ENCODE results near the gene NR6A1.
"Not testable (repeated sequence)": the region's sequence is repeated elsewhere in the genome, so short reads cannot be mapped to it uniquely, and the experiment has no call there.

Gene NR6A1

DNA sequence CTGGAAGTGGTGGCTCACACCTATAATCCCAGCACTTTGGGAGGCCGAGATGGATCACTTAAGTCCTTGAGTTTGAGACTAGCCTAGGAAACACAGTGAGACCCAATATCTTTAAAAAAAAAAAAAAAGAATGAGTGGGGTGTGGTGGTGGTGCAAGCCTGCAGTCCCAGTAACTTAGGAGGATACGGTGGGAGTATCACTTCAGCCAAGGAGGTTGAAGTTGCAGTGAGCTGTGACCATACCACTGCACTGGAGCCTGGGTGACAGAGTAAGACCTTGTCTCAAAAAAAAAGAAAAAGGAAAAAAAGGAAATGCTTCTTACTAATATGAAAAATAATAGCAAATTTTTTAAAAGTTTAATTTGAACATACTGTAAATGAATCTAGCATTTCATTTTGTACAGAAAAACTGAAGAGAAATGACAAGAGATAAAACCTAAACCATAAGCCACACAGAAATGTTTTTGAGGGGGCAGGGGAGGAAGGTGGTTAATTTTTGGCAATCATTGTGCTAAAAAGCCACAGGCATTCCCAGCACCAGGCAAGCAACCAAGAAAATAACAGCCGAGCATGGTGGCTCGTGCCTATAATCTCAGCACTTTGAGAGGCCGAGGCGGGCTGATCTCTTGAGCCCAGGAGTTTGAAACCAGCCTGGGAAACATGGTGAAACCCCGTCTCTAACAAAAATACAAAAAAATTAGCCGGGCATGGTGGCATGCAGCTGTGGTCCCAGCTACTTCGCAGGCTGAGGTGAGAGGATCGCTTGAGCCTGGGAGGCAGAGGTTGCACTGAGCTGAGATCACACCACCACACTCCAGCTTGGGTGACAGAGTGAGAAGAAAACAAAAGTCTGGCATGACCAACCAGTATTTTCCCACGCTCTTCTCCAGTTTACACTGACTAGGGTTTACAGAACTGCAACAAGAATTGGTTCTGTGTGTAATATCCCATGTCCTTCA lies 149.5 kb downstream of the NR6A1 start:
- TF ChIP-seq, protein P1, sequence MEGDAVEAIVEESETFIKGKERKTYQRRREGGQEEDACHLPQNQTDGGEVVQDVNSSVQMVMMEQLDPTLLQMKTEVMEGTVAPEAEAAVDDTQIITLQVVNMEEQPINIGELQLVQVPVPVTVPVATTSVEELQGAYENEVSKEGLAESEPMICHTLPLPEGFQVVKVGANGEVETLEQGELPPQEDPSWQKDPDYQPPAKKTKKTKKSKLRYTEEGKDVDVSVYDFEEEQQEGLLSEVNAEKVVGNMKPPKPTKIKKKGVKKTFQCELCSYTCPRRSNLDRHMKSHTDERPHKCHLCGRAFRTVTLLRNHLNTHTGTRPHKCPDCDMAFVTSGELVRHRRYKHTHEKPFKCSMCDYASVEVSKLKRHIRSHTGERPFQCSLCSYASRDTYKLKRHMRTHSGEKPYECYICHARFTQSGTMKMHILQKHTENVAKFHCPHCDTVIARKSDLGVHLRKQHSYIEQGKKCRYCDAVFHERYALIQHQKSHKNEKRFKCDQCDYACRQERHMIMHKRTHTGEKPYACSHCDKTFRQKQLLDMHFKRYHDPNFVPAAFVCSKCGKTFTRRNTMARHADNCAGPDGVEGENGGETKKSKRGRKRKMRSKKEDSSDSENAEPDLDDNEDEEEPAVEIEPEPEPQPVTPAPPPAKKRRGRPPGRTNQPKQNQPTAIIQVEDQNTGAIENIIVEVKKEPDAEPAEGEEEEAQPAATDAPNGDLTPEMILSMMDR (conservative IDR thresholded peaks at IDR 0.05; ENCODE audit: low read length), result no peak
- no peak overlapping the region for H3K4me3 ChIP-seq (ENCODE audit: low read length)
- DNase-seq (ENCODE audit: low read depth), result peak; percentile 88

DNA sequence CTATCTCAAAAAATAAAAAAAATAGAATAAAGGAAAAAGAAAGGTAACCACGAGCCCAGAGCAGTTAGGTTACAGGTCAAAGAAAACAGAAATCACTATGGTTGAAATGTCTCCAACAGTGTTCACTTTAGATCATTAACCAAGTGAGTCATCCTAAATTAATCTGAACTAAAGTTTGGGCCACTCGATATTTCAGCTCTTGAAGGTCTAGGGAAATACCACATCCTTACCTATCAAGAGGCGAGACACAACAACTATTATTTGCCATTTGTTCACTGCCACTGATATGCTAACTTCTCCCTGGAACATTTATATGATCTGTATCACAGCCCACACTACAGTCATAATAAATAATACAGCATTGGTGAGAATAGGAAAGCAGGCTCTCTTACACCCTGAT lies 152.6 kb downstream of the NR6A1 start:
- H3K4me3 ChIP-seq (ENCODE audit: low read length), result no peak overlapping the region
- DNase-seq (ENCODE audit: low read depth), result peak; percentile 12
- TF ChIP-seq, protein P1 (conservative IDR thresholded peaks at IDR 0.05; ENCODE audit: low read length), result no peak

DNA sequence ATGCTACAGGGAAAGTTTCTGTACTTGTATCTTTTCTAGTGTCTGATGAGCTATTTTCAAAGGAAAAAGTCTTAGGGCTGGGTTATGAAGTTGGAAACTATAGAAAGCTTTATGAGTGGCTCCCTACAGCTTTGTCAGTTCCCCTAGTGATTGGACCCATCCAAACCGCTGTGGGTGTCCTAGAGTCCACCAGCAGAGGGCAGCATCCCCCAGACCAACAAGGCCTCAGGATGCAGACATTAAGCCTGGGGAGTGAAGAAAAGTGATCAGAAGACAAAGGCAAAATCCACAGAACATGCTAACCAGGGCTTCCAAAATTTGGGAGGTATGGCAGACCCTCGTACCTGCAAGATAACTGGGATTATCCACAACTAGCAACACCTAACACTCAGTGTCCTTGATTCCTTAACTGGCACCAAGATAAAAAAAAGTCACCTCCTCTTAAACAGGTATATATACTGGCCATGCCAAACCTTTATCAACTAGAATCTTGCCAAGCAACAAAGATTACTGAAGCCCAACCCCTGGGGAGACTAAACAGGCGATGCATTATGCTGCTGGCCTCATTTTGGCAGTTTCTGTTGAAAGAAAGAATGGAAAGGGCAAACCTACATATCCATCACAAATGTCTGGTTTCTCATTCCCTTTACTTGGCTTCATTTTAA lies 153.5 kb downstream of the NR6A1 start:
- peak; percentile 79 for DNase-seq (ENCODE audit: low read depth)
- no peak overlapping the region for H3K4me3 ChIP-seq (ENCODE audit: low read length)
- TF ChIP-seq, protein P1 (conservative IDR thresholded peaks at IDR 0.05; ENCODE audit: low read length), result peak; percentile 97

DNA sequence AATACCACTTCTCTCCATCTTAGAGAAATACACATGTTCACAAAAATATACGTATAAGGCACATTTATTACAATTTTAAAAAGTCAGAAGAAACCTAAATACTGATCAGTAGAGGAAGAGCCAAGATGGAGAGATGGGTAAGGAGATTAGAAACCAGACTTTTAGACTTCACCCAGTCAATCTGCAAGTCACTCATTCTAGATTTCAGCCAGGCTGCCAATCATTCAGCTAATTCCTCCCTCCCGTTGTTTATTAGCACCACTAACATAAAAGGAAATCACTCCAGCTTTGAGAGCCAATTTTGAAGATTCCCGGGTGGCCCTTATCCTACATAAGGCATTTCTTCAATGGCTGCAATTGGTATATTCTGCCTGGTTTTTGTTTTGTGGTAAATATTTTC lies 154.2 kb downstream of the NR6A1 start:
- TF ChIP-seq, protein P1 (conservative IDR thresholded peaks at IDR 0.05; ENCODE audit: low read length), result no peak
- no peak for DNase-seq (ENCODE audit: low read depth)
- H3K4me3 ChIP-seq (ENCODE audit: low read length), result no peak overlapping the region

DNA sequence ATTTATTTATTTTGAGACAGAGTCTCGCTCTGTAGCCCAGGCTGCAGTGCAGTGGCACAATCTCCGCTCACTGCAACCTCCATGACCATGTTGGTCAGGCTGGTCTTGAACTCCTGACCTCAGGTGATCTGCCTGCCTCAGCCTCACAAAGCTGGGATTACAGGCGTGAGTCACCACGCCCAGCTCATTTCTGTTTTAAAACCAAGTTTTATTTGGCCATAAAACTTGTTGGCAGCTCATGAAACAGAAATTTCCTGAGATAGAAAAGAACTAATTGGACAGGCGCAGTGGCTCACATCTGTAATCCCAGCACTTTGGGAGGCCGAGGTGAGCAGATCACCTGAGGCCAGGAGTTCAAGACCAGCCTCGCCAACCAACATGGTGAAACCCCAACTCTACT lies 155.3 kb downstream of the NR6A1 start:
- DNase-seq (ENCODE audit: low read depth); H3K4me3 ChIP-seq (ENCODE audit: low read length): not testable (repeated sequence)

DNA sequence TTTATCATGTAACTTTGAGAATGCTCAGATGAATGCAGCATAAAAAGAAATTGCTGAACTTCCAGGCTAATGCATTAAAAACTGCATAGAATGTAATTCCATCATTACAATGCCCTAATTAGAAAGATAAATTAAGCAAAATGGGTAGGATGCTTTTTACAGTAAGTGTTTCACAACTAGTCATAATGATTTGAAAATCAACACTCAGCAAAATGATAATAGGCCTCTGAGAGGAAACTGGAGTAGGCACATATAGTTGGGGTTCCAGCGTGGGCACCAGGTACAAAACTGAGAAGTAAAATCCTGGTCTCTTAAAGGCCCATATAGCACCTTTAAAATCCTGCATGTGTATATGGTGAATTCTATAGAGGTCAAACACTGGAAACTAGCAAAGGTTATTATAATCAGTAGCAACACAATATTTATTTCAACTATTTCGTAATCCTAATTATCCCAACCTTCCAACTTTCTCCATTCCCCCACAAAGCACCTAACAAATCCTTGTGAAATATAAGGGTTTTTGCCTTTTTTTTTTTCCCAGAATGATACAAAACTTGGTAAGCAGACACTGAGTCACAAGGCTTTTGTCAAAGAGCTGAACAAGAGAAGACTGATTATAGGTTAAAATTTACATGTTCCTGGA lies 155.9 kb downstream of the NR6A1 start:
- TF ChIP-seq, protein P1 (conservative IDR thresholded peaks at IDR 0.05; ENCODE audit: low read length), result no peak
- H3K4me3 ChIP-seq (ENCODE audit: low read length), result no peak overlapping the region
- DNase-seq (ENCODE audit: low read depth), result no peak

DNA sequence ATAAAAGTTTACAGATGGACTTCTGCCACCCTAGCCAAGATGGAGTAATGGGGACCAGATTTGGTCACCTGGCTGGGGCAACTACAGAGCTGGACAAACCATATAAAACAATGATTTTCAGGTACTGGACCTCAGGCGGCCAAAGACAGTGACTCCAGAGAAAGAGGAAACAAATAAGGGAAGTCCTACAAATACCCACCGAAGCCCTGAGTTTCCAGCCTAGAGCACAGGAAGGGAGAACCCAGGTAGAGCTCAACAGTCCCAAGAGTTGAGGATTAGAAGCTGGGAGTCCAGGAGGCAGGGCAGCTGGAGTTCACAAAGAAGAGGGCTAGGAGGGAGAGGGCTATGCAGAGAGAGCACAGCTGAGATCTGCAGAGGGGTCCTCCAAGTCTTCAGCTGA lies 157.3 kb downstream of the NR6A1 start:
- no peak for DNase-seq (ENCODE audit: low read depth)
- H3K4me3 ChIP-seq (ENCODE audit: low read length), result no peak overlapping the region
- TF ChIP-seq, protein P1 (conservative IDR thresholded peaks at IDR 0.05; ENCODE audit: low read length), result no peak

Measured in AG10803 (cell line).